Measurements from ENCODE around the gene RIMBP2.

GRCh38 chr12:130456375-130457199 is 259.5 kb downstream of the RIMBP2 start:
- no peak for TF ChIP-seq GATA2 (IDR thresholded peaks at IDR 0.05; ENCODE audit: low read depth, low read length)
- no peak for TF ChIP-seq GATA3 (IDR thresholded peaks at IDR 0.05; ENCODE audit: low read depth, low read length)

Measured in SH-SY5Y (cell line).